ENCODE data around the gene JAK1. TPM values are rescaled to one million over a fixed set of nuclear protein-coding genes. Genes with fewer than 3 reads are reported as not detected.

The JAK1 gene
- total and polyA plus RNA-seq, 9 of the 15 experiments (the other 6 are each of a cell fraction or from before 2014, with no cell fraction given), result 9.7 to 44.1 (median 42.5) TPM

- CTCF ChIA-PET (ENCODE audit: low intra/inter-chr PET ratio), result no interaction called here
- 74% methylated on average over 4 of the region's 4 CpGs for WGBS (ENCODE audit: insufficient coverage, low coverage, missing lambda C conversion rate)
- peaks cover 3% of the 10 kb centered on the region; the same call in 1 of the 2 replicates for H4K20me1 ChIP-seq (replicated peaks; ENCODE audit: control insufficient read depth, insufficient read depth, low read length)
Measured at GRCh38 chr1:64886877-64887276, 79.5 kb downstream of the JAK1 start.

GRCh38 chr1:64885648-64886047, 80.7 kb downstream of the JAK1 start:
- no TSS peak for BruUV-seq (replicated peaks)
- intact Hi-C loops (cut with micrococcal nuclease), result no loop called here
- peaks cover 0 to 18% of the 10 kb centered on the region in 2 experiments; a peak in 3 of 5 replicates for H3K4me1 ChIP-seq (replicated peaks in 1 of 2; ENCODE audit: control insufficient read depth in 2 of 2, insufficient read depth in 2 of 2, low read length in 2 of 2)
- TF ChIP-seq ZBTB43 (CRISPR knock-in tag; IDR thresholded peaks at IDR 0.05), result no peak
- TF ChIP-seq ZNF146 (CRISPR knock-in tag; IDR thresholded peaks at IDR 0.05; ENCODE audit: unreplicated experiment), result peak; percentile 71
- TF ChIP-seq, protein P1, sequence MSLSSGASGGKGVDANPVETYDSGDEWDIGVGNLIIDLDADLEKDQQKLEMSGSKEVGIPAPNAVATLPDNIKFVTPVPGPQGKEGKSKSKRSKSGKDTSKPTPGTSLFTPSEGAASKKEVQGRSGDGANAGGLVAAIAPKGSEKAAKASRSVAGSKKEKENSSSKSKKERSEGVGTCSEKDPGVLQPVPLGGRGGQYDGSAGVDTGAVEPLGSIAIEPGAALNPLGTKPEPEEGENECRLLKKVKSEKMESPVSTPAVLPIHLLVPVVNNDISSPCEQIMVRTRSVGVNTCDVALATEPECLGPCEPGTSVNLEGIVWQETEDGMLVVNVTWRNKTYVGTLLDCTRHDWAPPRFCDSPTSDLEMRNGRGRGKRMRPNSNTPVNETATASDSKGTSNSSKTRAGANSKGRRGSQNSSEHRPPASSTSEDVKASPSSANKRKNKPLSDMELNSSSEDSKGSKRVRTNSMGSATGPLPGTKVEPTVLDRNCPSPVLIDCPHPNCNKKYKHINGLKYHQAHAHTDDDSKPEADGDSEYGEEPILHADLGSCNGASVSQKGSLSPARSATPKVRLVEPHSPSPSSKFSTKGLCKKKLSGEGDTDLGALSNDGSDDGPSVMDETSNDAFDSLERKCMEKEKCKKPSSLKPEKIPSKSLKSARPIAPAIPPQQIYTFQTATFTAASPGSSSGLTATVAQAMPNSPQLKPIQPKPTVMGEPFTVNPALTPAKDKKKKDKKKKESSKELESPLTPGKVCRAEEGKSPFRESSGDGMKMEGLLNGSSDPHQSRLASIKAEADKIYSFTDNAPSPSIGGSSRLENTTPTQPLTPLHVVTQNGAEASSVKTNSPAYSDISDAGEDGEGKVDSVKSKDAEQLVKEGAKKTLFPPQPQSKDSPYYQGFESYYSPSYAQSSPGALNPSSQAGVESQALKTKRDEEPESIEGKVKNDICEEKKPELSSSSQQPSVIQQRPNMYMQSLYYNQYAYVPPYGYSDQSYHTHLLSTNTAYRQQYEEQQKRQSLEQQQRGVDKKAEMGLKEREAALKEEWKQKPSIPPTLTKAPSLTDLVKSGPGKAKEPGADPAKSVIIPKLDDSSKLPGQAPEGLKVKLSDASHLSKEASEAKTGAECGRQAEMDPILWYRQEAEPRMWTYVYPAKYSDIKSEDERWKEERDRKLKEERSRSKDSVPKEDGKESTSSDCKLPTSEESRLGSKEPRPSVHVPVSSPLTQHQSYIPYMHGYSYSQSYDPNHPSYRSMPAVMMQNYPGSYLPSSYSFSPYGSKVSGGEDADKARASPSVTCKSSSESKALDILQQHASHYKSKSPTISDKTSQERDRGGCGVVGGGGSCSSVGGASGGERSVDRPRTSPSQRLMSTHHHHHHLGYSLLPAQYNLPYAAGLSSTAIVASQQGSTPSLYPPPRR (CRISPR knock-in tag; IDR thresholded peaks at IDR 0.05; ENCODE audit: borderline replicate concordance), result no peak
- no peak for TF ChIP-seq MYC (IDR thresholded peaks at IDR 0.05; ENCODE audit: low read depth, low read length)
- no peak for TF ChIP-seq MYC (CRISPR knock-in tag; IDR thresholded peaks at IDR 0.05; ENCODE audit: borderline replicate concordance, low read depth)
- TF ChIP-seq ZNF79 (CRISPR knock-in tag; IDR thresholded peaks at IDR 0.05; ENCODE audit: low read depth), result no peak
- no peak for TF ChIP-seq NFYB (IDR thresholded peaks at IDR 0.05; ENCODE audit: extremely low read depth, insufficient read length)
- no peak for TF ChIP-seq NCOA6 (IDR thresholded peaks at IDR 0.05)

More at GRCh38 chr1:64886877-64887276, 79.5 kb downstream of the JAK1 start:
- Histone ChIP-seq H2AFZ (ENCODE audit: low read depth, low read length) (no peak overlapping the region), H3K9ac (ENCODE audit: insufficient read depth in 1 of 2, low read depth in 2 of 2, low read length in 2 of 2) (no peak overlapping the region), H3K27ac (ENCODE audit: extremely low read depth, low read depth, low read length) (no peak overlapping the region), H3K9me3 (replicated peaks; ENCODE audit: control insufficient read depth, insufficient read depth, low read depth, low read length) (no peaks in the 10 kb centered on the region), H3K36me3 (ENCODE audit: control insufficient read depth, insufficient read depth, low read length) (peaks cover 11% of the 10 kb centered on the region; the same call in 2 of the 3 replicates), H3K4me2 (ENCODE audit: insufficient read depth, low read length) (no peak overlapping the region), H3K4me3 (no peak overlapping the region), H3K9me1 (ENCODE audit: control insufficient read depth, insufficient read depth, low read length) (no peaks in the 10 kb centered on the region), H3K27me3 (ENCODE audit: control insufficient read depth in 2 of 2, insufficient read depth in 2 of 2, low read length in 2 of 2) (no peaks in the 10 kb centered on the region), H3K4me1 (replicated peaks in 1 of 2; ENCODE audit: control insufficient read depth in 2 of 2, insufficient read depth in 2 of 2, low read length in 2 of 2) (peaks cover 0 to 23% of the 10 kb centered on the region in 2 experiments; a peak in 3 of 5 replicates), H3K79me2 (ENCODE audit: control insufficient read depth, insufficient read depth, low read length) (peaks cover 34% of the 10 kb centered on the region)
- intact Hi-C loops (cut with micrococcal nuclease), result no loop called here
- BruUV-seq (replicated peaks), result no TSS peak
- no peak for FAIRE-seq
- no peak for DNase-seq (ENCODE audit: extremely low read depth in 1 of 4, low spot score in 3 of 4)
- in situ Hi-C loops (cut with MboI), result no loop called here
- POLR2A ChIA-PET, result interaction anchor here (0.7 to 1.0 kb wide), 2 partner anchors 10 to 703 kb away, joined by 3 read pairs; no protein-coding TSS in a partner anchor
- no peak for ATAC-seq
- TF ChIP-seq NFIC (IDR thresholded peaks at IDR 0.05) (no peak), CHD4 (IDR thresholded peaks at IDR 0.05; ENCODE audit: insufficient read depth, insufficient replicate concordance, low read depth, low read length, poor library complexity, severe bottlenecking) (no peak), FOXK2 (conservative IDR thresholded peaks at IDR 0.05 in 1 of 2, IDR thresholded peaks at IDR 0.05 in 1 of 2; ENCODE audit: low read depth in 2 of 2) (no peak), ZNF764 (CRISPR knock-in tag; IDR thresholded peaks at IDR 0.05; ENCODE audit: low read depth) (no peak)

More at GRCh38 chr1:64885648-64886047, 80.7 kb downstream of the JAK1 start:
- in situ Hi-C loops (cut with MboI), result no loop called here
- WGBS (ENCODE audit: insufficient coverage, low coverage, missing lambda C conversion rate), result 88% methylated on average over 6 of the region's 6 CpGs
- Histone ChIP-seq H3K9me1 (ENCODE audit: control insufficient read depth, insufficient read depth, low read length) (no peaks in the 10 kb centered on the region), H3K27ac (ENCODE audit: extremely low read depth, low read depth, low read length) (no peak overlapping the region), H3K36me3 (ENCODE audit: control insufficient read depth, insufficient read depth, low read length) (peaks cover 11% of the 10 kb centered on the region; the same call in 2 of the 3 replicates), H3K9ac (ENCODE audit: insufficient read depth in 1 of 2, low read depth in 2 of 2, low read length in 2 of 2) (no peak overlapping the region), H2AFZ (ENCODE audit: low read depth, low read length) (no peak overlapping the region), H3K27me3 (ENCODE audit: control insufficient read depth in 2 of 2, insufficient read depth in 2 of 2, low read length in 2 of 2) (no peaks in the 10 kb centered on the region), H4K20me1 (replicated peaks; ENCODE audit: control insufficient read depth, insufficient read depth, low read length) (peaks cover 3% of the 10 kb centered on the region; the same call in 1 of the 2 replicates), H3K4me3 (no peak overlapping the region), H3K79me2 (ENCODE audit: control insufficient read depth, insufficient read depth, low read length) (peaks cover 21% of the 10 kb centered on the region), H3K4me2 (ENCODE audit: insufficient read depth, low read length) (no peak overlapping the region), H3K9me3 (replicated peaks; ENCODE audit: control insufficient read depth, insufficient read depth, low read depth, low read length) (no peaks in the 10 kb centered on the region)
- DNase-seq (ENCODE audit: extremely low read depth in 1 of 4, low spot score in 3 of 4) (no peak), ATAC-seq (no peak), FAIRE-seq (no peak)
- ChIA-PET CTCF (ENCODE audit: low intra/inter-chr PET ratio) (no interaction called here), POLR2A (no interaction called here)

Data from K562 (cell line).